IMR-90 (cell line): ENCODE measurements around the gene EPAS1. TPM values are rescaled to one million over a fixed set of nuclear protein-coding genes. Genes with fewer than 3 reads are reported as not detected.

ENCODE experiments used
- ATAC-seq: fragments of 200-7000 bp; cut with Tn5 transposase; 2 replicates; pipeline ENCODE4 v1.9.1; 2020; ENCODE audit warnings: low read depth, mild to moderate bottlenecking, moderate library complexity
- BruUV-seq: library from RNA; stranded (reverse); fragments of 400-500 nt; replicated peaks from 2 replicates; lab custom pipeline; 2021; lab: Mats Ljungman, UMichigan
- CTCF ChIA-PET: fragments of 300-600 bp; formaldehyde crosslinking; extraction: SDS; loops from one replicate; lab custom pipeline; 2021; ENCODE audit warnings: antibody characterized with exemption; lab: Yijun Ruan, JAX
- POLR2A ChIA-PET: fragments of 300-600 bp; sonication (Branson Sonifier 250); formaldehyde crosslinking; loops from one replicate; lab custom pipeline; 2022; ENCODE audit warnings: antibody characterized with exemption; ENCODE audit not compliant: unreplicated experiment; lab: Charles Lee
- DNase-seq: peaks from one replicate; pipeline ENCODE4 v3.0.0; 2013
- H2AFZ ChIP-seq: replicated peaks from 2 replicates; pipeline ENCODE3; 2013; ENCODE audit warnings: low read length, mild to moderate bottlenecking; ENCODE audit not compliant: poor library complexity
- H2AK5ac ChIP-seq: 2 replicates; pipeline ENCODE4 v1.6.1; 2013; ENCODE audit warnings: low read depth, low read length, inconsistent platforms
- H2AK9ac ChIP-seq: replicated peaks from 2 replicates; pipeline ENCODE3; 2013; ENCODE audit warnings: mild to moderate bottlenecking, low read depth, low read length, moderate library complexity; ENCODE audit not compliant: poor library complexity
- H2BK120ac ChIP-seq: 2 replicates; pipeline ENCODE4 v1.6.1; 2013; ENCODE audit warnings: low read depth, low read length, inconsistent platforms
- H2BK15ac ChIP-seq: 3 replicates; pipeline ENCODE4 v1.6.1; 2013; ENCODE audit warnings: low read depth, low read length, inconsistent platforms
- H2BK20ac ChIP-seq: 2 replicates; pipeline ENCODE4 v1.6.1; 2013; ENCODE audit warnings: low read depth, mild to moderate bottlenecking, inconsistent platforms, low read length, moderate library complexity
- H2BK5ac ChIP-seq: 2 replicates; pipeline ENCODE4 v1.6.1; 2013; ENCODE audit warnings: mild to moderate bottlenecking, low read depth, low read length, inconsistent platforms; ENCODE audit not compliant: poor library complexity, severe bottlenecking
- H3K14ac ChIP-seq: replicated peaks from 2 replicates; pipeline ENCODE4 v1.6.1; 2013; ENCODE audit warnings: low read depth, low read length, inconsistent platforms
- H3K18ac ChIP-seq: 2 replicates; pipeline ENCODE4 v1.6.1; 2013; ENCODE audit warnings: low read depth, low read length, control low read depth
- H3K23ac ChIP-seq: 2 replicates; pipeline ENCODE4 v1.6.1; 2013; ENCODE audit warnings: low read depth, low read length, inconsistent platforms
- H3K27ac ChIP-seq: 2 replicates; pipeline ENCODE4 v1.5.1; 2013; ENCODE audit warnings: mild to moderate bottlenecking, control low read depth, low read length; ENCODE audit not compliant: insufficient read depth
- H3K27me3 ChIP-seq: 2 replicates; pipeline ENCODE4 v1.6.1; 2013; ENCODE audit warnings: low read length; ENCODE audit not compliant: control insufficient read depth, insufficient read depth
- H3K36me3 ChIP-seq: 2 replicates; pipeline ENCODE4 v1.6.1; 2013; ENCODE audit warnings: low read length, mixed read lengths; ENCODE audit not compliant: control insufficient read depth, insufficient read depth
- H3K4ac ChIP-seq: 2 replicates; pipeline ENCODE4 v1.6.1; 2013; ENCODE audit warnings: low read depth, low read length, inconsistent platforms
- H3K4me1 ChIP-seq: 2 replicates; pipeline ENCODE4 v1.6.1; 2013; ENCODE audit warnings: low read length, mixed read lengths; ENCODE audit not compliant: control insufficient read depth, insufficient read depth
- H3K4me2 ChIP-seq: 2 replicates; pipeline ENCODE4 v1.6.1; 2013; ENCODE audit warnings: low read depth, mild to moderate bottlenecking, control low read depth, low read length, moderate library complexity
- H3K4me3 ChIP-seq: 2 replicates; pipeline ENCODE4 v1.5.1; 2013; ENCODE audit warnings: low read depth, mild to moderate bottlenecking, control low read depth, low read length, moderate library complexity; ENCODE audit not compliant: insufficient read depth
- H3K56ac ChIP-seq: 2 replicates; pipeline ENCODE4 v1.6.1; 2013; ENCODE audit warnings: low read length, inconsistent platforms; ENCODE audit not compliant: insufficient read depth; ENCODE audit errors: extremely low read depth
- H3K79me1 ChIP-seq, 2 experiments: 2 replicates each; pipeline ENCODE4 v1.6.1; 2013; ENCODE audit warnings: low read length in 2 of 2, inconsistent platforms in 1 of 2, low read depth in 1 of 2
- H3K9ac ChIP-seq: 2 replicates; pipeline ENCODE4 v1.6.1; 2013; ENCODE audit warnings: low read depth, low read length, control low read depth
- H3K9me1 ChIP-seq: 2 replicates; pipeline ENCODE4 v1.6.1; 2013; ENCODE audit warnings: low read length, inconsistent platforms; ENCODE audit not compliant: insufficient read depth
- H3K9me3 ChIP-seq: 2 replicates; pipeline ENCODE4 v1.6.1; 2013; ENCODE audit warnings: low read length; ENCODE audit not compliant: control insufficient read depth, insufficient read depth
- H4K20me1 ChIP-seq: 2 replicates; pipeline ENCODE4 v1.6.1; 2013; ENCODE audit warnings: low read length, inconsistent platforms; ENCODE audit not compliant: insufficient read depth
- H4K5ac ChIP-seq: 2 replicates; pipeline ENCODE4 v1.6.1; 2013; ENCODE audit warnings: mild to moderate bottlenecking, low read depth, low read length, control low read depth
- H4K8ac ChIP-seq, 2 experiments: 2 replicates each; pipeline ENCODE4 v1.6.1; 2013; ENCODE audit warnings: low read depth in 2 of 2, low read length in 2 of 2, control low read depth in 1 of 2, inconsistent platforms in 1 of 2
- H4K91ac ChIP-seq: 2 replicates; pipeline ENCODE4 v1.6.1; 2013; ENCODE audit warnings: low read depth, low read length, inconsistent platforms; ENCODE audit not compliant: insufficient read depth
- BHLHE40 ChIP-seq: fragments of 150-350 bp; IDR thresholded peaks from 2 replicates; pipeline ENCODE4 v1.6.1; 2016; ENCODE audit warnings: mild to moderate bottlenecking, low read depth, low read length
- MAFK ChIP-seq: IDR thresholded peaks from 2 replicates; pipeline ENCODE4 v1.6.1; 2012; ENCODE audit warnings: low read depth, low read length, improper control_type of control experiment
- WGBS, 2 experiments: methylation state at CpG; one replicate each; pipeline versions ENCODE4 v1.1.5 to v1.1.7; 2013; ENCODE audit warnings: missing lambda C conversion rate in 2 of 2; ENCODE audit not compliant: insufficient read length in 1 of 2; ENCODE audit errors: extremely low coverage in 2 of 2; 5-methylcytosine and 5-hydroxymethylcytosine counted together
- dilution Hi-C: fragments of 300-500 bp; cut with HindIII; formaldehyde crosslinking; loops from one replicate; pipeline ENCODE4 v1.14.3; 2018; ENCODE audit warnings: low sequenced_read_pairs; ENCODE audit not compliant: unreplicated experiment
- in situ Hi-C: fragments of 300-500 bp; cut with MboI; formaldehyde crosslinking; loops from 3 replicates; pipeline ENCODE4 v1.14.3; 2019; ENCODE audit warnings: low sequenced_read_pairs, inconsistent platforms, mixed read lengths
- intact Hi-C: fragments of 100-400 bp; cut with micrococcal nuclease; formaldehyde crosslinking; loops from 2 replicates; pipeline ENCODE4 v1.10.0; 2022
- polyA plus RNA-seq, 3 experiments: library from polyadenylated mRNA; depleted of rRNA; stranded (reverse); fragments of >200 nt; gene quantifications; 2 replicates each; pipeline ENCODE4 v1.2.3, GENCODE V29; 2012; ENCODE audit warnings: low replicate concordance in 1 of 3
- total RNA-seq: library from RNA; depleted of rRNA; stranded (reverse); fragments of >200 nt; gene quantifications from 2 replicates; pipeline ENCODE4 v1.2.3, GENCODE V29; 2012

EPAS1 gene
- total and polyA plus RNA-seq, 2 of the 4 experiments (the other 2 are of a cell fraction) = 40.7 to 120 TPM

GRCh38 chr2:46252891-46253659, 44.1 kb upstream of the EPAS1 start:
- no CpG with 5 or more reads among the region's 5 CpGs for WGBS, 2 experiments
- ATAC-seq (peak; percentile 46; the same call in 1 of the 2 replicates), DNase-seq (no peak)
- Histone ChIP-seq H2BK120ac (no peak overlapping the region), H3K9me1 (0 out of 2 replicates have a peak, but pooled peaks cover 3% of the 10 kb centered on the region), H3K4me2 (no peak overlapping the region), H4K91ac (no peak overlapping the region), H3K36me3 (no peaks in the 10 kb centered on the region), H2BK15ac (no peak overlapping the region), H4K5ac (no peak overlapping the region), H4K8ac (no peak overlapping the region), H3K27ac (no peak overlapping the region), H3K23ac (no peak overlapping the region), H2AFZ (peak overlapping the region; percentile 39), H2AK9ac (no peak overlapping the region), H3K14ac (no peak overlapping the region), H2BK20ac (no peak overlapping the region), H3K4me3 (no peak overlapping the region), H3K4me1 (peaks cover 6% of the 10 kb centered on the region; the same call in 1 of the 2 replicates), H2BK5ac (no peak overlapping the region), H3K9me3 (no peaks in the 10 kb centered on the region), H4K20me1 (no peaks in the 10 kb centered on the region), H3K18ac (no peak overlapping the region), H3K27me3 (peaks cover 26% of the 10 kb centered on the region), H2AK5ac (peak overlapping the region; percentile 9; the same call in 1 of the 2 replicates), H3K79me1 (no peaks in the 10 kb centered on the region), H3K9ac (no peak overlapping the region), H3K56ac (no peak overlapping the region), H3K4ac (no peak overlapping the region)
- in situ Hi-C loops = no loop called here
- BruUV-seq = no TSS peak
- TF ChIP-seq BHLHE40 = no peak
- peak; percentile 37; the same call in 1 of the 2 replicates for TF ChIP-seq MAFK
- ChIA-PET CTCF (no interaction called here), POLR2A (no interaction called here)
- intact Hi-C loops = no loop called here
- dilution Hi-C loops = no loop called here
